Measurements from ENCODE around the gene BCL11B.

GRCh38 chr14:99122521-99123125, 149.4 kb downstream of the BCL11B start:
- TF ChIP-seq GATA2 (IDR thresholded peaks at IDR 0.05; ENCODE audit: low read depth, low read length) (no peak), GATA3 (IDR thresholded peaks at IDR 0.05; ENCODE audit: low read depth, low read length) (no peak)

Data from SH-SY5Y (cell line).